ENCODE data around the gene TRAPPC5. TPM values are rescaled to one million over a fixed set of nuclear protein-coding genes. Genes with fewer than 3 reads are reported as not detected.

TRAPPC5 gene
- total RNA-seq, 1 donor from 2014 or later: 116 TPM

DNA sequence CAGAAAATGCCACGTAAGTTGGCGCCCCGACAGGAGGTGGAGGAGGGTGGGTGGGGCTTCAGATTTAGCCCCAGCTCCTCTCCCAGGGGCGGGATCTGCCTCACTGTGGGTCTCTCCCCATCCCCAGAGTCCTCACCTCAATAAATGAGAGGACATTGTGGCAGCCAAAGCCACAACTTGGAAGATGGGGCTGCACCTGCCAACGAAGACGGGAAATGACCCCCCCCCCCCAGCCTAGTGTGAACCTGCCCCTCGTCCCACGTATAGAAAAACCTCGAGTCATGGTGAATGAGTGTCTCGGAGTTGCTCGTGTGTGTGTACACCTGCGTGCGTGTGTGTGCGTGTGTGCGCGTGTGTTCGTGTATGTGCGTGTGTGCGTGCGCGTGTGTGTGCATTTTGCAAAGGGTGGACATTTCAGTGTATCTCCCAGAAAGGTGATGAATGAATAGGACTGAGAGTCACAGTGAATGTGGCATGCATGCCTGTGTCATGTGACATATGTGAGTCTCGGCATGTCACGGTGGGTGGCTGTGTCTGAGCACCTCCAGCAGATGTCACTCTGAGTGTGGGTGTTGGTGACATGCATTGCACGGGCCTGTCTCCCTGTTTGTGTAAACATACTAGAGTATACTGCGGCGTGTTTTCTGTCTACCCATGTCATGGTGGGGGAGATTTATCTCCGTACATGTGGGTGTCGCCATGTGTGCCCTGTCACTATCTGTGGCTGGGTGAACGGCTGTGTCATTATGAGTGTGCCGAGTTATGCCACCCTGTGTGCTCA is 1.5 kb upstream of the TRAPPC5 start:
- Histone ChIP-seq H3K36me3 (peaks cover 19% of the 10 kb centered on the region), H3K27me3 (ENCODE audit: low read depth) (peaks cover 44% of the 10 kb centered on the region), H3K4me1 (peaks cover 21% of the 10 kb centered on the region), H3K27ac (replicated peaks) (no peak overlapping the region), H3K4me3 (no peak overlapping the region), H3K9me3 (replicated peaks) (peaks cover under 1% of the 10 kb centered on the region)
- intact Hi-C loops (cut with micrococcal nuclease): no loop called here
- DNase-seq: no peak
- TF ChIP-seq, protein P1, sequence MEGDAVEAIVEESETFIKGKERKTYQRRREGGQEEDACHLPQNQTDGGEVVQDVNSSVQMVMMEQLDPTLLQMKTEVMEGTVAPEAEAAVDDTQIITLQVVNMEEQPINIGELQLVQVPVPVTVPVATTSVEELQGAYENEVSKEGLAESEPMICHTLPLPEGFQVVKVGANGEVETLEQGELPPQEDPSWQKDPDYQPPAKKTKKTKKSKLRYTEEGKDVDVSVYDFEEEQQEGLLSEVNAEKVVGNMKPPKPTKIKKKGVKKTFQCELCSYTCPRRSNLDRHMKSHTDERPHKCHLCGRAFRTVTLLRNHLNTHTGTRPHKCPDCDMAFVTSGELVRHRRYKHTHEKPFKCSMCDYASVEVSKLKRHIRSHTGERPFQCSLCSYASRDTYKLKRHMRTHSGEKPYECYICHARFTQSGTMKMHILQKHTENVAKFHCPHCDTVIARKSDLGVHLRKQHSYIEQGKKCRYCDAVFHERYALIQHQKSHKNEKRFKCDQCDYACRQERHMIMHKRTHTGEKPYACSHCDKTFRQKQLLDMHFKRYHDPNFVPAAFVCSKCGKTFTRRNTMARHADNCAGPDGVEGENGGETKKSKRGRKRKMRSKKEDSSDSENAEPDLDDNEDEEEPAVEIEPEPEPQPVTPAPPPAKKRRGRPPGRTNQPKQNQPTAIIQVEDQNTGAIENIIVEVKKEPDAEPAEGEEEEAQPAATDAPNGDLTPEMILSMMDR (IDR thresholded peaks at IDR 0.05; ENCODE audit: borderline replicate concordance): no peak

DNA sequence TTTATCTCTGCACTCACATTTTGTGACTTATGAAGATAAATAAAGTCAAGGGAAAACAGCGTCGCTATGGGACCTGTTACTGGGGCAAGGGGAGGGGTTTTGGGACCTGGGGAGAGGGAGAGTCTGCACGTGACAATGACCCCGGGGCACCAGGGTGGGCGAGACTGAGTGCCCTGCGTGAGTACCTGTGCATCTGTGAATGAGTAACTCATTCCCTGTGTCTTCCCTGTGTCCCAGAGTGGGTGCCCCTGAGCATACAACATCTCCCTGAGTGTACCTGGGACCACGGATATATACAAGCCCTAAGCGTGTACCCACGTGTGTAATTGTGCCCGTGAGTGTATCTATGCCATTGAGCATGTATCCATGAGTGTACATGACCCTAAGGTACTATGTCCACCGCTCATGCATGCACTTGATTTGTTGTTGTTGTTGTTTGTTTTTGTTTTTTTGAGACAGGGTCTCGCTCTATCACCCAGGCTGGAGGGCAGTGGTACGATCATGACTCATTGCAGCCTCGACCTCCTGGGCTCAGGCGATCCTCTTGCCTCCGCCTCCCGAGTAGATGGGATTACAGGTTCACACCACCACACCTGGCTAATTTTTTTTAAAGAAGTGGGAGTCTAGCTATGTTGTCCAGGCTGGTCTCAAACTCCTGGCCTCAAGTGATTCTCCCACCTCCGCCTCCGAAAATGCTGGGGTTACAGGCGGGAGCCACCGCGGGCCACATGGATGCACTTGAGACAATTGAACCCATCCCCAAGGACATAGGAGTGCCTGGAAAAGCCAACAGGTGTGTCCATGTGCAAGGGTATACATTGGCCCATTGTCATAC is 645 bp upstream of the TRAPPC5 start:
- Histone ChIP-seq H3K9me3 (replicated peaks) (no peaks in the 10 kb centered on the region), H3K4me1 (peaks cover 21% of the 10 kb centered on the region), H3K27ac (replicated peaks) (no peak overlapping the region), H3K36me3 (peaks cover 19% of the 10 kb centered on the region), H3K27me3 (ENCODE audit: low read depth) (peaks cover 44% of the 10 kb centered on the region), H3K4me3 (peak overlapping the region; percentile 97)
- intact Hi-C loops (cut with micrococcal nuclease): no loop called here
- TF ChIP-seq, protein P1 (IDR thresholded peaks at IDR 0.05; ENCODE audit: borderline replicate concordance): no peak
- no peak for DNase-seq

DNA sequence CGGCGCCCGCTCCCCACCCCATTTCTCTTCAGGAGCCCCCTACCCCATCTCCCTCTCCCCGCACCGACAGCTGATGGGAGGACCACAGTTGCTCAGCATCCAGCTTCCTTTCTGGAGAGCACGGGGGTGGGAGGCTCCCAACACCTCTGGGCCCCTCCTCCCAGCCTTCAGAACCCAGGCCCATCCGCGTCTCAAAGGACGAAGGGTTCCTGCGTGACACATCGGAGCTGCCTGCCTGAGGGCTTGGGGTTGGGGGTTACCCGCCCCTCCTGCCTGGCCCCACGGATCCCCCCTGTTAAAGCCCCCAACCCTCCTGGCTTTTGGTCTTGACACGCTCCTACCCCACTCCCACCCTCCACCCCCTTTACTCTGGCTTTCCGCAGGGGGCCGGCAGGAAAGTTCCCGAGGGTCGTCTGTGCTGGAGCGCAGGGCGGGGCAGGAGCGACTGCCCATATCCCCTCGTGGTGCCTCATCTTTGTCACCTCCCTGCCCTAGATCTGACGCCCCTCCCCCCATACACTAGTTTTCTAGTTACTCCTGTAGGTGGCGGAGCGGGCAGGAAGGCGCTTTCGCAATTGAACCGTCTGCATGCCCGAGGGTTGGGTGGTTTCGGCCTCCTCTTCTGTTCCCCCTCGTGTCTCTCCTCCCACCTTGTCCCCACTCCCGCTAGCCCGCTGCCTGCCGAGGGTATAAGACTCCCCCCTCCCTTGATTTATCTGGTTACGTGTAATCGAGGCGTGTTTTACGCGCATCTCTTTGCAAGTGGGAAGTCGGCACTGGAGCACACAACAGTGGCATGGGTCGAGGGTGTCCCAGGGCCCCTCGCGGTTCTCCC is 924 bp downstream of the TRAPPC5 start:
- intact Hi-C loops (cut with micrococcal nuclease): no loop called here
- Histone ChIP-seq H3K27me3 (ENCODE audit: low read depth) (peaks cover 32% of the 10 kb centered on the region), H3K36me3 (peaks cover 19% of the 10 kb centered on the region), H3K27ac (replicated peaks) (peak overlapping the region; percentile 87), H3K4me3 (peak overlapping the region; percentile 97), H3K4me1 (peaks cover 21% of the 10 kb centered on the region), H3K9me3 (replicated peaks) (no peaks in the 10 kb centered on the region)
- TF ChIP-seq, protein P1 (IDR thresholded peaks at IDR 0.05; ENCODE audit: borderline replicate concordance): peak; percentile 55
- peak; percentile 66 for DNase-seq

DNA sequence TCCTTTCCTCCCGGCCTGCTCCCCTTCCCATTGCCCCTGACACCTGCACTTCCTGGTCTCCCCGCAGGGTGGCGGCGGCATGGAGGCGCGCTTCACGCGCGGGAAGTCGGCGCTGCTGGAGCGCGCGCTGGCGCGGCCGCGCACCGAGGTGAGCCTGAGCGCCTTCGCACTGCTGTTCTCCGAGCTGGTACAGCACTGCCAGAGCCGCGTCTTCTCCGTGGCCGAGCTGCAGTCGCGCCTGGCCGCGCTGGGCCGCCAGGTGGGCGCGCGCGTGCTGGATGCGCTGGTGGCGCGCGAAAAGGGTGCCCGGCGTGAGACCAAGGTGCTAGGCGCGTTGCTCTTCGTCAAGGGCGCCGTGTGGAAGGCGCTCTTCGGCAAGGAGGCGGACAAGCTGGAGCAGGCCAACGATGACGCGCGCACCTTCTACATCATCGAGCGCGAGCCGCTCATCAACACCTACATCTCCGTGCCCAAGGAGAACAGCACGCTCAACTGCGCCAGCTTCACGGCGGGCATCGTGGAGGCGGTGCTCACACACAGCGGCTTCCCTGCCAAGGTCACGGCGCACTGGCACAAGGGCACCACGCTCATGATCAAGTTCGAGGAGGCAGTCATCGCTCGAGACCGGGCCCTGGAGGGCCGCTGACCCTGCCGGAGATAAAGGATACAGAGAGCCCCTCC is 1.7 kb downstream of the TRAPPC5 start:
- peaks cover 19% of the 10 kb centered on the region for H3K36me3 ChIP-seq
- TF ChIP-seq, protein P1 (IDR thresholded peaks at IDR 0.05; ENCODE audit: borderline replicate concordance): no peak
- H3K4me1 ChIP-seq: peaks cover 21% of the 10 kb centered on the region
- H3K27ac ChIP-seq (replicated peaks): peak overlapping the region; percentile 87
- intact Hi-C loops (cut with micrococcal nuclease): no loop called here
- H3K9me3 ChIP-seq (replicated peaks): no peaks in the 10 kb centered on the region
- H3K27me3 ChIP-seq (ENCODE audit: low read depth): peaks cover 25% of the 10 kb centered on the region
- DNase-seq: no peak
- peak overlapping the region; percentile 97 for H3K4me3 ChIP-seq
